ENCODE results near the gene PHLPP2. TPM values are rescaled to one million over a fixed set of nuclear protein-coding genes. Genes with fewer than 3 reads are reported as not detected.
A peak's percentile ranks its signal among the peaks of the same experiment; 100 is the strongest.

PHLPP2 gene
- total RNA-seq, 4 donors from 2014 or later: 16.0 to 21.1 (median 18.2) TPM

DNA sequence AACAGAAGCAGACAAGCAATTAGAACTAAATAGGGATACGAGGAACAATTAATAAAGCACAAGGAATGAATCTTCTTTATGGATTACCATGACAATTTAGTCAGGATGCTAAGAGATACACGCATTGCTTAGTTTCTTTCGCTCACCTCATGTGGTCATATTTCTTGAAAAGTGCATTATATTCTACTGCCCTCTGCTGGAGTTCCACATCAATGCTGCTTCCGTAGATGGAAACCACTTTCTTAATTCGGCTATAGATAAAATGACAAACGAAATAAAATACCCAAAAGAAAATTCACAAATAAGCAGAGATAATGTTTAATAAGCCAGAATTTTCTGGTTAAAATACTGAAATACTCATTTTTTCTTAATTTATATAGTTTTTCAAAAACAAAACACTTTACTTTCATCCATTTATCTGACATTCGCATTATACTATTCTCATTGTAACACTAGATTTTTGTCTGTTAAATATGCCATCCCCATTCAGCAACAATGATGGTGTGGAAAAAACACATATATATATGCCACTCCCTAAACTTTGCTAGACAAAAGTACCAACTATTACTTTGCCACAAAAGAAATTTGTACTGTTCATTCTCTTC is 22.0 kb upstream of the PHLPP2 start:
- 40 to 49% methylated on average over 7 of the region's 7 CpGs for WGBS, 2 donors (ENCODE audit: low coverage in 1 of 2)
- H3K27me3 ChIP-seq: no peaks in the 10 kb centered on the region

DNA sequence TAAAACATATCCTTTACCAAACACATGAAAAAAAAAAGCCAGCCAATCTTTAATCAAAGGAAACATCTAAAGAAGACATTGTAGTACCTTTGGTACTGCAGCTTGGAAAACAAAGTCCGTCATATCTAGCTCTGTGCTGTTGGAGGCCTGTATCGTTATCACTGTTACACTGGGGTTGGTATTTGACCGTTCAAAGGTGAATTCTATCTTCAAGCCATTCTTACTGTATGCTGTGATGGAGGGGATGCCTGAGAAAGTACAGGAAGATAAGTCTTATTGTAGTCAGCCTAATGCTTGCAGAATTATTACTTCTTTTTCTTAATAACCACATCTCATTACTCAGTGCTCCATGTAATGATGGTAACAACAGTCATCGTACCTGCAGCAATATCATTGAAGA is 14.4 kb upstream of the PHLPP2 start:
- no peak for ATAC-seq
- H3K9me3 ChIP-seq: no peaks in the 10 kb centered on the region
- TF ChIP-seq, protein P1, sequence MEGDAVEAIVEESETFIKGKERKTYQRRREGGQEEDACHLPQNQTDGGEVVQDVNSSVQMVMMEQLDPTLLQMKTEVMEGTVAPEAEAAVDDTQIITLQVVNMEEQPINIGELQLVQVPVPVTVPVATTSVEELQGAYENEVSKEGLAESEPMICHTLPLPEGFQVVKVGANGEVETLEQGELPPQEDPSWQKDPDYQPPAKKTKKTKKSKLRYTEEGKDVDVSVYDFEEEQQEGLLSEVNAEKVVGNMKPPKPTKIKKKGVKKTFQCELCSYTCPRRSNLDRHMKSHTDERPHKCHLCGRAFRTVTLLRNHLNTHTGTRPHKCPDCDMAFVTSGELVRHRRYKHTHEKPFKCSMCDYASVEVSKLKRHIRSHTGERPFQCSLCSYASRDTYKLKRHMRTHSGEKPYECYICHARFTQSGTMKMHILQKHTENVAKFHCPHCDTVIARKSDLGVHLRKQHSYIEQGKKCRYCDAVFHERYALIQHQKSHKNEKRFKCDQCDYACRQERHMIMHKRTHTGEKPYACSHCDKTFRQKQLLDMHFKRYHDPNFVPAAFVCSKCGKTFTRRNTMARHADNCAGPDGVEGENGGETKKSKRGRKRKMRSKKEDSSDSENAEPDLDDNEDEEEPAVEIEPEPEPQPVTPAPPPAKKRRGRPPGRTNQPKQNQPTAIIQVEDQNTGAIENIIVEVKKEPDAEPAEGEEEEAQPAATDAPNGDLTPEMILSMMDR (IDR thresholded peaks at IDR 0.05): no peak
- TF ChIP-seq POLR2AphosphoS5 (IDR thresholded peaks at IDR 0.05) (no peak), EP300 (IDR thresholded peaks at IDR 0.05) (no peak), POLR2A (IDR thresholded peaks at IDR 0.05) (no peak)
- no peak overlapping the region for H3K27ac ChIP-seq
- no peaks in the 10 kb centered on the region for H3K4me1 ChIP-seq
- no peaks in the 10 kb centered on the region for H3K27me3 ChIP-seq
- 93% methylated on average over 4 of the region's 4 CpGs for WGBS, 2 donors (ENCODE audit: low coverage in 1 of 2)
- H3K36me3 ChIP-seq: peaks cover 3 to 95% of the 10 kb centered on the region in 2 donors
- no peak overlapping the region for H3K4me3 ChIP-seq

More for the DNA sequence above, 22.0 kb upstream of the PHLPP2 start:
- Histone ChIP-seq H3K36me3 (peaks cover 8 to 93% of the 10 kb centered on the region in 2 donors), H3K9me3 (no peaks in the 10 kb centered on the region), H3K27ac (no peak overlapping the region), H3K4me3 (no peak overlapping the region), H3K4me1 (no peaks in the 10 kb centered on the region)
- no peak for TF ChIP-seq POLR2A (IDR thresholded peaks at IDR 0.05)
- TF ChIP-seq, protein P1 (IDR thresholded peaks at IDR 0.05): peak; percentile 66 to 71 (median 68)
- ATAC-seq: no peak

DNA sequence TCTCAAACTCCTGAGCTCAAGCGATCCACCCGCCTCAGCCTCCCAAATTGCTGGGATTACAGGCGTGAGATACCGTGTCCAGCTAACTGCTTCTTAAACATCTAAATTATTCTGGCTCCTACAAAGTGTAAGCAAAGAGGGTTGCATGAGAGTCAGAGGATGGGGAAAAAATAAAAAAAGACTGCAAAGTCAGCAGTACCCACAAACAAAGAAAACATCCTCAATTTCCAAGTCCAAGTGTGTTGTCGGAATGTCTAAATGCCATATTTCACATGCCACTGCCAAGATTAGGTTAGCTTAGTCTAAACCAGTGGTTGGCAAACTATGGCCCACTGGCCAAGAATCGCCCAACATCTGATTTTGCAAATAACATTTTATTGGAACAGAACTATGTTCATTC is 13.0 kb upstream of the PHLPP2 start:
- Histone ChIP-seq H3K27ac (no peak overlapping the region), H3K4me3 (no peak overlapping the region), H3K27me3 (no peaks in the 10 kb centered on the region), H3K36me3 (peaks cover 5 to 95% of the 10 kb centered on the region in 2 donors), H3K4me1 (no peaks in the 10 kb centered on the region), H3K9me3 (no peaks in the 10 kb centered on the region)
- TF ChIP-seq EP300 (IDR thresholded peaks at IDR 0.05) (no peak), POLR2AphosphoS5 (IDR thresholded peaks at IDR 0.05) (no peak), POLR2A (IDR thresholded peaks at IDR 0.05) (no peak)
- TF ChIP-seq, protein P1 (IDR thresholded peaks at IDR 0.05): no peak
- no peak for ATAC-seq
- WGBS, 2 donors (ENCODE audit: low coverage in 1 of 2): 92 to 97% methylated on average over 5 of the region's 6 CpGs

DNA sequence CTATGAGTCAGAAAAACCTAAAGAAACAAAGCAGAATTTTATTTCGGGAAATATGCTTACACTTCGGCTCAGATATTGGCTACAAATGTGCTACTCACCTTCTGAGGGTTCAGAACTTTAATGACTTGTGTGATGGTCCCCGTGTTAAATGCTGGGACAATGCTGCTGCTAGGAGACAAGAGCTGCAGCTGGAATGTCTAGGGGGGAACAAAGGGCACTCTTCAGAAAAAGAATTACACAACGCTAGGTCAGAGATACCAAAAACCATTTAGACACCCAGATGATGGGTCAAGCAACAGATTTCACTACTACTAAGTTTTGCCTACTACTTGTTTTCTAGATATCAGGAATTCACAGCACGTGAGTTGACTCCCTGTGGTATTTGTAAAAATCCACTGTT is 10.0 kb upstream of the PHLPP2 start:
- 82 to 90% methylated on average over 3 to 5 of the region's 5 CpGs for WGBS, 2 donors (ENCODE audit: low coverage in 1 of 2)
- Histone ChIP-seq H3K4me1 (no peaks in the 10 kb centered on the region), H3K9me3 (no peaks in the 10 kb centered on the region), H3K27ac (no peak overlapping the region), H3K36me3 (peaks cover 7 to 95% of the 10 kb centered on the region in 2 donors), H3K4me3 (no peak overlapping the region), H3K27me3 (no peaks in the 10 kb centered on the region)
- no peak for ATAC-seq
- TF ChIP-seq, protein P1 (IDR thresholded peaks at IDR 0.05): no peak
- TF ChIP-seq POLR2A (IDR thresholded peaks at IDR 0.05) (no peak), EP300 (IDR thresholded peaks at IDR 0.05) (no peak), POLR2AphosphoS5 (IDR thresholded peaks at IDR 0.05) (no peak)

DNA sequence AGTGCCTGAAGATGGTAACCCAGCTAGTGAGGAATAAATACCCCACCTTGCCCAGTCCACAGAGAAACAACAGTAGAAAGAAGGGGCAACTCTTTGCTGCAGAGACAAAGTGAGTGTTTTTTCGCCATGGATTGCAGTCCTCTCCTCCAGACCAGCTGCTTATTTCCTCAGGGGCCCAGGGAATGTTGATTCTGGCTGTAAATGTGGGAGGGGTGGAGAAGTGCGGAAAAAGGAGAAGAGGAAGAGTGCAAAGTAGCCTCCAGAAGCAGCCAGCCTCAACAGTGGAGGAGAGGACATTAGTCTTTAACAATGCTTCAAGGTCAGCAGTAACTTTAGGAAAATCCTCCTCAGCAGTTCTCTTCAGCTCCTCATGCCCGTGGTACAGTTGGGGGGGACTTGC is 8.1 kb upstream of the PHLPP2 start:
- H3K27ac ChIP-seq: no peak overlapping the region
- no peak for ATAC-seq
- TF ChIP-seq, protein P1 (IDR thresholded peaks at IDR 0.05): no peak
- TF ChIP-seq POLR2AphosphoS5 (IDR thresholded peaks at IDR 0.05) (no peak), POLR2A (IDR thresholded peaks at IDR 0.05) (no peak), EP300 (IDR thresholded peaks at IDR 0.05) (no peak)
- H3K27me3 ChIP-seq: no peaks in the 10 kb centered on the region
- 58 to 82% methylated on average over 2 to 3 of the region's 3 CpGs for WGBS, 2 donors (ENCODE audit: low coverage in 1 of 2)
- H3K4me3 ChIP-seq: no peak overlapping the region
- H3K36me3 ChIP-seq: peaks cover 3 to 81% of the 10 kb centered on the region in 2 donors
- H3K9me3 ChIP-seq: no peaks in the 10 kb centered on the region
- no peaks in the 10 kb centered on the region for H3K4me1 ChIP-seq

Data from gastroesophageal sphincter (tissue), 4 donors.